NAMALWA (cell line): ENCODE results near the gene CMTM8.

Source experiments
- DNase-seq: peaks from one replicate; pipeline ENCODE4 v3.0.0-alpha.2; 2015; ENCODE audit warnings: low spot score

Gene CMTM8

GRCh38 chr3:32340611-32341365 is 102.3 kb downstream of the CMTM8 start:
- DNase-seq, result peak; percentile 26

DNA sequence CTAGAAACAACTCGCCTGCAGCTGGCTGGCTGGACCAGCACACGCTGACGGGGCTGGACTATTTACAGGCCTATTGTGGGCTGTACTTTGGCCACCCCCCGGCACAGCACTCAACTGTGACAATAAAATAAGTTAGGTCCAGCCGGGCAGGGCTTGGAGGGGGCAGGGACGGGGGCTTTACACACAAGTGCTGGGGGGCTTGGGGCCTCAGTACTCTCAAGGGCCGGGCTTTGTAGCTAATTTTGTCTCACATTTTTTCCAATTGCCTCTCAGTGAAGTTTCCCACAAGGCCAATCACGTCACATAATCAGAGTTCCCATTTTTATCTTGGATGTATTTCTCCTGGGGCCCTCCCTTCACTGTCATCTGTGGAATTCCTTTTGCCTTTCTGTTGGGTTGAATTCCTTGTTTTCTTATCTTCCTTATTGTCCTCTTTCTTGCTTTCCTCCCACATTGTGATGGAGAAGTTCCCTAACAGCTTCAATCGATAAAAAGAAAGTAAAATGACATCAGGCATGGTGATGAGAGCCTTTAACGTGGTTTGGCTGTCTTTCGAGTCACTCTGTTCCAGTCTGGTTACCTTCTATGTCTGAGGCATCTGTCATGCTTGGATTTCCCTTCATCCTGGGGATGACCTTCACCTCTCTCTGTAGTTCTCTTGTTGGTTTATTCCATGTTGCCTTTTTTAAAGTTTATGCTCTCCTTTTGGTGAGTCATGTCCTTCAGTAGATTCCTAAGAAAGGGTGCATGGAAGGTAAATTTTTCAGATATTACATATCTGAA is 109.1 kb downstream of the CMTM8 start:
- DNase-seq, result no peak

- DNase-seq, result no peak
These were observed 110.7 kb downstream of the CMTM8 start for GRCh38 chr3:32349184-32349583.

DNA sequence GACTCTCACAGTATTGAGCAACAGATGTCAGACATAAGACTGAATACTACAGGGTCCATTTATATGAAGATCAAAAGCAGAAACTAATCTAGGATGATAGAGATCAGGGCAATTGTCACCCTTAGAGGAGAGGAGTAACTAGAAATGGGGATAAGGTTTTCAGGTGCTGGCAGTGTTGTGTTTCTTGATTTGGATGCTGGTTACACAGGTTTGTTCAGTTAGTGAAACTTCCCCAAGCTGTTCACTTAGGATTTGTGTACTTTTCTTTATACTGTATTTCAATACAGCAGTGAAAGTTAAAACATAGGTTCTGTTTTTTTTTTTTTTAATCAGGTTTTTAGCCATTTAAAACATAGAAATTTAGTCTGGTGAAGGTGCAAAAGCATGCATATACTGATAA is 114.1 kb downstream of the CMTM8 start:
- no peak for DNase-seq

- DNase-seq, result no peak
These were observed 114.9 kb downstream of the CMTM8 start for GRCh38 chr3:32353351-32353750.

DNA sequence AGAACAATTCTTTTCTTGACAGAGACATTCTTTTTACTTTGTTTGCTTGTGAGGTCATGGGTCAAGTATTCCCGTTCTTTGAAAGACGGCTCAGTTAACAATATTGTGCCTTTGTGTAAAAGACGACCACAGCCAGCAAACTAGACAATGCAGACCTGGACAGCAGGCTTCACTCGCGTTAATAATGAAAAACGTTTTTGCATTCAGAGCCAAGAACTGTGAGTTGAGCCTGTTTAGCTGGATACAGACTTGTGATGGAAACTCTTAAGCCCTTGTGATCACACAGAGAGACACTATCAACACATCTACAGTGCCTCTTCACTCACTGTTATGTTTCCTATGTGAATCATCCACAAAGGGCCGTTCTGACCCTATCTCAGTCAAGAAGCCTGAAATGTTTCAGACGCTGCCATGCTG is 115.9 kb downstream of the CMTM8 start:
- no peak for DNase-seq

- DNase-seq, result no peak
These were observed 117.3 kb downstream of the CMTM8 start for GRCh38 chr3:32355751-32356291.

DNA sequence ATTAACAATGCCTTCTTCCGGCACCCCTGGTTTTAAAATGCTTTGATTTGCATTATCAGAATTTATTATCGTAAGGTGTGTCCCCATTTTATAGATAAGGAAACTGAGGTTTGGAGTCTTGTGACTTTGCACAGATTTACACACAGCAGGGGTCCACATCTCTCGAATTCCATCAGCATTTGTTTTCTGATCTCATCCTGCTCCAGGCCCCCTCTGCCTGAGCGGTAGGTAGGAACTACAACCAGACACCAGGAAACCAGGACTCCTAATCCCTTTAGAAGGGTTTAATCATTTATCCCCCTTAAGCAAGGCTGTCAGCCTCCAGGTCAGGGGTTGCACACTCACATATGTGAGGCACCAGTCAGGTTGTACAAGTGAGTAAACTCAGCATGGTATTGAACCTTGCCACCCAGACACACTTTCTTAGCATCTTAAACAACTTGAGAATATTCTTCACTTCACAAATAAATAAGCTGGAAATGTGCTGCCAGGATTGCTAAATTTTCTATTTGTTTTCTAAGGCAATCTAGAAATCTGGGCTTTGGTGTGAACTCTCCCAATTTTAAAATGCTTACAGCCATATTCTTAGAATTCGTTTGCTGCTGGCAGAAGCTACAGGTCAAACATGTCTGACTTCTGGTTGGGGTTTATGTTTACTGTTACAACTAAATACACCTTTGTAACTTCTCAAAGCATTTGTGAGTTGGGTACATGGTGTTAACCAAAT is 121.4 kb downstream of the CMTM8 start:
- no peak for DNase-seq

GRCh38 chr3:32360493-32360827 is 122.0 kb downstream of the CMTM8 start:
- DNase-seq, result no peak

DNA sequence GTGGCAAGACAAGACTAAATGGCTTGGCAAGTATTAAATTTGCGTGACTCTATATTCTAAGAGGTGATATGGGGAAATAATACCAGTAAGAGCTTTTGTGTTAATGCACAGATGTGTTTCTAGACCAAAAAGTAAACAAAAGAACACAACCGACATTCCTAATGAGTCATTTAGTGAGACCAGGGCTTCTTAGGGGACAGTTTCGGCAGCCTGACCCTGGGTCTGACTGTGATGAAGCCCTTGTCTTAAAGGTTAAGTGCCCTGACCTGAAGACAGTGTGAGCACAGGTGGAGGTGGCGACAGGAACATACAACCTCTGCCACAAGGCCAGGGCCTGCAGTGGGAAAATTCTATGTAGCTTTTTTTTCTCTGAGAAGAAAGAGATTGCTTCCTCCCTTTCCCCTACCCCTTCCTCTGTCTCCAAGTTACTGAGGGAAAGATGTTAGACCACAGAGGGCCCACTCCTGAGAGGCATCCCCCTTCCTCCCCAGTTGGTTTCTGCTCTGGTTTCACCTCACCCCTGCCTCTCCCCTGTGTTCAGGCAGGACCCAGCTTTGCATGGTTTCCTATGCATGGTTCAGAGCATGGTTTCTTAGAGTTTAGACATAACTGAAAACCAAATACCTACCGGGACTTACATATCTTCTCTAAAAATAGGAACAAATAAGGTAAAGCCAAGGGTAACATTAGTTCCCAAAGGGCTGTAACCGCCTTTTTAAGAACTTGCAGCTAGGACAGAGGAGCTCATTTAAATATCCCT is 128.3 kb downstream of the CMTM8 start:
- DNase-seq, result no peak

DNA sequence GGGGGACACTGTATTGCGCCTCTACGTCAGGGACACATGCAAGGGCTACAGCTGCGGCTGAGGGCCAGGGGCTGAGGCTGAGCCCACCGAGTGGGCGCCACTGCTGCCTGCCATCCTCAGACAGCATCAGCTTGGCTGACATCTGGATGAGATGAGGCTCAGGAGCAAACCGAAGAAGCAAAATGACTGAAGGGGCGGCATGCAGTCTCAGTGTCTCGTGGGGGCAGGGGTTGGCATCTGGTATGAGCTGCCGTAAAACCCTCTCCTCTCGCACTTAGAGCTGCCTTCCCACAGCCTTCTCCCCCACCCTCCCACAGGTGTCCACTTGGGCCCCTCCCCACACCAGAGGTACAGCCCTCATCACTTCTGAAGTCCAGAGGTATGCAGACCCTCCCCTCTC is 129.0 kb downstream of the CMTM8 start:
- DNase-seq, result no peak

GRCh38 chr3:32371461-32372212 is 133.2 kb downstream of the CMTM8 start:
- DNase-seq, result no peak

DNA sequence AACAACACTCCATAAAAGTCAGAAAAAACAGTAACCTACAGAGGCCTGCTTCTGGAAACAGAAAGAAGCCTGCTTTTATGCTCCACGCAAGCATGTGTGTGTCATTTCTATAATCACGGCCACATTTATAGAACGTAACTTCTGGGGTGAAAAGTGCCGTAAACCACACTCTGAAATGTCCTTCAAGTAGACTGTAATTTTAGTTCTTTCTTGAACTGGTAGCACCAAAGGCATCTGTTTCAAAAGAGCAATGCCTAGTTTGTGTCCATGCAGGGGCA is 133.7 kb downstream of the CMTM8 start:
- no peak for DNase-seq

- DNase-seq, result no peak
These were observed 134.8 kb downstream of the CMTM8 start for GRCh38 chr3:32373276-32373675.

- DNase-seq, result no peak
These were observed 135.4 kb downstream of the CMTM8 start for GRCh38 chr3:32373844-32374243.

GRCh38 chr3:32374788-32375595 is 136.5 kb downstream of the CMTM8 start:
- DNase-seq, result peak; percentile 85

DNA sequence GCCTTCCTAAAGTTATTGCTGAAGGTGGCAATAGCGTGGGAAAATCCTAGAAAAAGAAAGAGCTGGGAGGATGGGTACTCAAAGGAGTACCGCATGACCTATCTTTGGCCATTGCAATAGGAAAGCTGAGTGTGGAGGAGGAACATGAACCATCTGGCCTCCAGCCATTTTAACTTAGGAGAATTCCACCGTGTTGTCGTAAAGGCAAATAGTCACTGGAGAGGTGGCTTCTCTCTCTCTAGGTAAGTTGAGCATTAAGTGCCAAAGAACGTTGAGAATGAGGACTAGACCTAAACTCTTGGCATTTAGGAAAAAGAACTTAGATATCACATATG is 137.1 kb downstream of the CMTM8 start:
- no peak for DNase-seq

DNA sequence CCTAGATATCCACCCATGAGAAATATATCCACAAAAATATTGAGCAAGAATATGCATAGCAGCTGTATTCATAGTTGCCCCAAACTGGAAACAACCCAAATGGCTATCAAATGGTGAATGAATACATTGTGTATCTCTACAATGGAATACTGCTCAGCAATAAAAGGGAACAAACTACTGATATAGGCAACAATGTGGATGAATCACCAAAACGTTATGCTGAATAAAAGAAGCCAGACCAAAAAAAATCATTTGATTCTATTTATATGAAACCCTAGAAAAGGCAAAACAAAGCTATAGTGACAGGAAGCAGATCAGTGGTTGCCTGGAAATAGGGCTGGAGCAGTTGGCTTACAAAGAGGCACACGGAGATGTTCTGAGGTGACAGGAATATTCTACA is 137.6 kb downstream of the CMTM8 start:
- no peak for DNase-seq

- no peak for DNase-seq
These were observed 141.5 kb downstream of the CMTM8 start for GRCh38 chr3:32379831-32380500.

DNA sequence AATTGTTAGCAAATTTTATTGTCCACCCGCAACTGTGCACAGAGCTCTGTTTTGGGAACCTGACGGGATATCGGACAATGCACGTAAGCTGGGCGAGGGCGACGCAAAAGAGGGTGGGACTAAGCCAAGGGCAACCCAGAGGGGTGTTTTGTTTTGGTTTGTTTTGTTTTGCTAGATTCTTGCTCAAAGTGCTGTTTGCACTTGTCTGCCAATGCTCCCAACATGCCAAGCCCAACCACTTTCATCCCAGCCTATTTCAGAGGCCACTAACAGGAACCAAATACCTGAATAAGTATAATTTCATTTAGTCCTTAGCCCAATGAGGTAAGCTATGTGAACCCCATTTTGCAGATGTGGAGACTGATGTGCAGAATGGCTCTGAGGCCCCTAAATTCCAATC is 143.4 kb downstream of the CMTM8 start:
- no peak for DNase-seq
